Coronary artery (tissue), 2 donors: ENCODE measurements around the gene KATNA1.

ENCODE experiments used
- DNase-seq: peaks from one replicate; pipeline ENCODE4 v3.0.0-alpha.2; 2017; ENCODE audit warnings: low spot score
- H3K27ac ChIP-seq, 2 donors: fragments of 200-600 bp; sonication (generic); one replicate each; pipeline ENCODE4 v1.5.1; 2016 to 2019
- H3K4me3 ChIP-seq: fragments of 200-600 bp; sonication (generic); 2 replicates; pipeline ENCODE4 v1.5.1; 2016; ENCODE audit warnings: mild to moderate bottlenecking, moderate library complexity
- TF ChIP-seq, protein P1 (sequence below): fragments of 200-600 bp; sonication (generic); IDR thresholded peaks from one replicate; pipeline ENCODE4 v1.5.1; 2019; ENCODE audit warnings: antibody characterized with exemption

The KATNA1 gene

DNA sequence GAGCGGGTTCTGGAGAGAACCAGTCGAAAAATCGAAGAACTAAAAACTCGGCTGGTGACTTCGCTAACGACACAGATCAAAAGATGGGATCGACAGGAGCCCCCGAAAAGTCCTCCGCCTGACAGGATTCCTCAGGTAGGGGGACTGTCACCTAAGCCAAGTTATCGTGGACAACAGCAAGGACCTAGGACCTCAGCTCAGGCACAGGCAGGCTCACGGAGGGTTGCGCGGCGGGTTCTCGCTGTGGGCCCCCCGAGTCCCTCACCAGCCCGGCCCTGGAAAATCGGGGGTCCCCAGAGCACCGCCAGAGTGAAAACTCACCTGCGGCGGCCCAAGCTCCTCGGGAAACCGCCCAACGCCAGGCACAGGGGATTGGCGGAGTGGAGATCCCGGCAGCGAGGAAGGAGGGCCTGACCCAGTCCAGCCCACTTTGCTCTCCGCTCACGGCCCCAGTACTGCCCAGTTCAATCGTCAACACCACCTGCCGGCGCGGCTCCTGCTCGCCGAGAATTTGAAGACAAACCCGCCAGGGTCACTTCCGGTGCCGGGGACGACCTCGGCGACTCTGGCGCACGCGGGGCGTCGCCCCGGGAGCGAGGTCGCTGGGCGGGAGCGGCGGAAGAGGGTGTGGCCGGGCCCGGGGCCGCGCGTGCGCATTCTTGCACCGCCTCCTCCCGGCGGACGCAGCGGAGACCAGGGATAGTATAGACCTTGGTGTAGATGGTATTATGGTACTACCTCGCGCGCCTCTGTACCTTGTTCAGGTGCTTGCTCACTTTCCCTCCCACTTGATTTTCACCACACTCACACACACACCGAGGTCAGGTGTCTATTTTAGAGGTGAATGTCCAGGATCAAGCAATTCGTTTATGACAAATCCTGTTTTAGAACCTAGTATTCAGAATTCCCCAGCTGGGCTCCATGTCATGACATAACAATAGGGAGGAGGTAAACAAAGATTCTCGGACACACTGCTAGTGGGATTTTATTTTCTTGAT lies at the start of gene KATNA1:
TSS of gene KATNA1 (minus strand) at position 567 of the 998 bp plus-strand sequence. CDS start 10,167 bp downstream, outside the sequence.
- H3K4me3 ChIP-seq, result peak within 1 kb of the TSS; percentile 80
- H3K27ac ChIP-seq, result peak within 1 kb of the TSS; percentile 68 to 86
- TF ChIP-seq, protein P1, sequence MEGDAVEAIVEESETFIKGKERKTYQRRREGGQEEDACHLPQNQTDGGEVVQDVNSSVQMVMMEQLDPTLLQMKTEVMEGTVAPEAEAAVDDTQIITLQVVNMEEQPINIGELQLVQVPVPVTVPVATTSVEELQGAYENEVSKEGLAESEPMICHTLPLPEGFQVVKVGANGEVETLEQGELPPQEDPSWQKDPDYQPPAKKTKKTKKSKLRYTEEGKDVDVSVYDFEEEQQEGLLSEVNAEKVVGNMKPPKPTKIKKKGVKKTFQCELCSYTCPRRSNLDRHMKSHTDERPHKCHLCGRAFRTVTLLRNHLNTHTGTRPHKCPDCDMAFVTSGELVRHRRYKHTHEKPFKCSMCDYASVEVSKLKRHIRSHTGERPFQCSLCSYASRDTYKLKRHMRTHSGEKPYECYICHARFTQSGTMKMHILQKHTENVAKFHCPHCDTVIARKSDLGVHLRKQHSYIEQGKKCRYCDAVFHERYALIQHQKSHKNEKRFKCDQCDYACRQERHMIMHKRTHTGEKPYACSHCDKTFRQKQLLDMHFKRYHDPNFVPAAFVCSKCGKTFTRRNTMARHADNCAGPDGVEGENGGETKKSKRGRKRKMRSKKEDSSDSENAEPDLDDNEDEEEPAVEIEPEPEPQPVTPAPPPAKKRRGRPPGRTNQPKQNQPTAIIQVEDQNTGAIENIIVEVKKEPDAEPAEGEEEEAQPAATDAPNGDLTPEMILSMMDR, result no peak
- DNase-seq, result peak; percentile 88

GRCh38 chr6:149698175-149698574 lies 49.7 kb upstream of the KATNA1 start:
- Histone ChIP-seq H3K27ac (no peak overlapping the region), H3K4me3 (no peak overlapping the region)
- no peak for DNase-seq
- TF ChIP-seq, protein P1, result no peak

- Histone ChIP-seq H3K4me3 (no peak overlapping the region), H3K27ac (no peak overlapping the region)
- DNase-seq, result no peak
- TF ChIP-seq, protein P1, result no peak
Observed at GRCh38 chr6:149696901-149697300, 48.4 kb upstream of the KATNA1 start.

GRCh38 chr6:149694921-149695320 lies 46.4 kb upstream of the KATNA1 start:
- no peak overlapping the region for H3K4me3 ChIP-seq
- TF ChIP-seq, protein P1, result no peak
- DNase-seq, result no peak
- H3K27ac ChIP-seq, result no peak overlapping the region

- Histone ChIP-seq H3K4me3 (no peak overlapping the region), H3K27ac (no peak overlapping the region)
- no peak for DNase-seq
- TF ChIP-seq, protein P1, result no peak
Observed at GRCh38 chr6:149691201-149691600, 42.7 kb upstream of the KATNA1 start.

GRCh38 chr6:149686230-149686629 lies 37.7 kb upstream of the KATNA1 start:
- no peak overlapping the region for H3K4me3 ChIP-seq
- no peak for DNase-seq
- TF ChIP-seq, protein P1, result no peak
- H3K27ac ChIP-seq, result no peak overlapping the region
